GM23338 (cell line): Measurements from ENCODE around the gene ZNF419. TPM values are rescaled to one million over a fixed set of nuclear protein-coding genes. Genes with fewer than 3 reads are reported as not detected.
"Not testable (repeated sequence)": the region's sequence is repeated elsewhere in the genome, so short reads cannot be mapped to it uniquely, and the experiment has no call there.

Source experiments
- ATAC-seq: fragments of 200-7000 bp; cut with Tn5 transposase; 3 replicates; pipeline ENCODE4 v1.9.1; 2020
- DNase-seq: peaks from one replicate; pipeline ENCODE4 v3.0.0-alpha.2; 2015; ENCODE audit warnings: low spot score
- H2AFZ ChIP-seq: fragments of 200-600 bp; sonication (generic); 2 replicates; pipeline ENCODE4 v1.8.0; 2016; ENCODE audit warnings: antibody characterized with exemption, mild to moderate bottlenecking, moderate library complexity
- H3F3A ChIP-seq: fragments of 200-600 bp; sonication (generic); replicated peaks from 2 replicates; pipeline ENCODE4 v1.8.0; 2017; ENCODE audit warnings: antibody characterized with exemption, mixed run types, low read depth
- H3K27ac ChIP-seq: fragments of 200-600 bp; sonication (generic); 2 replicates; pipeline ENCODE4 v1.6.1; 2016; ENCODE audit warnings: low read depth
- H3K27me3 ChIP-seq: fragments of 200-600 bp; sonication (generic); 2 replicates; pipeline ENCODE4 v1.8.0; 2016; ENCODE audit warnings: mild to moderate bottlenecking, mixed run types, moderate library complexity; ENCODE audit not compliant: insufficient read depth
- H3K36me3 ChIP-seq: fragments of 200-600 bp; sonication (generic); 2 replicates; pipeline ENCODE4 v1.8.0; 2016; ENCODE audit warnings: mild to moderate bottlenecking; ENCODE audit not compliant: insufficient read depth
- H3K4me1 ChIP-seq: fragments of 200-600 bp; sonication (generic); 2 replicates; pipeline ENCODE4 v1.8.0; 2016; ENCODE audit warnings: mild to moderate bottlenecking, moderate library complexity; ENCODE audit not compliant: insufficient read depth
- H3K4me2 ChIP-seq: fragments of 200-600 bp; sonication (generic); 2 replicates; pipeline ENCODE4 v1.7.1; 2017; ENCODE audit warnings: mixed run types
- H3K4me3 ChIP-seq: fragments of 200-600 bp; sonication (generic); 2 replicates; pipeline ENCODE4 v1.6.1; 2016; ENCODE audit warnings: mixed run types
- H3K79me2 ChIP-seq: fragments of 200-600 bp; sonication (generic); replicated peaks from 2 replicates; pipeline ENCODE4 v1.8.0; 2017; ENCODE audit warnings: mild to moderate bottlenecking; ENCODE audit not compliant: insufficient read depth
- H3K9me2 ChIP-seq: fragments of 200-600 bp; sonication (generic); 2 replicates; pipeline ENCODE4 v1.8.0; 2017; ENCODE audit not compliant: insufficient read depth
- H4K20me1 ChIP-seq: fragments of 200-600 bp; sonication (generic); replicated peaks from 2 replicates; pipeline ENCODE4 v1.8.0; 2017; ENCODE audit warnings: mild to moderate bottlenecking; ENCODE audit not compliant: insufficient read depth
- H3K27ac Mint-ChIP-seq: 2 replicates; pipeline ENCODE4 v1.8.0; 2020; ENCODE audit warnings: inconsistent platforms, mild to moderate bottlenecking, moderate library complexity, mixed read lengths
- H3K27me3 Mint-ChIP-seq: 3 replicates; pipeline ENCODE4 v1.8.0; 2022; ENCODE audit warnings: low read depth, mild to moderate bottlenecking, moderate library complexity, mixed read lengths, inconsistent platforms; ENCODE audit not compliant: insufficient read depth, poor library complexity
- H3K36me3 Mint-ChIP-seq: 3 replicates; pipeline ENCODE4 v1.8.0; 2021; ENCODE audit warnings: low read depth, mild to moderate bottlenecking, inconsistent platforms, moderate library complexity, mixed read lengths
- H3K4me1 Mint-ChIP-seq: 3 replicates; pipeline ENCODE4 v1.8.0; 2020; ENCODE audit warnings: mild to moderate bottlenecking, inconsistent platforms, mixed read lengths
- H3K4me3 Mint-ChIP-seq: 3 replicates; pipeline ENCODE4 v1.8.0; 2021; ENCODE audit warnings: moderate library complexity, mild to moderate bottlenecking, inconsistent platforms, mixed read lengths
- H3K9me3 Mint-ChIP-seq: 3 replicates; pipeline ENCODE4 v1.8.0; 2020; ENCODE audit warnings: moderate library complexity, mild to moderate bottlenecking, inconsistent platforms, mixed read lengths
- CREB1 ChIP-seq: fragments of 250-450 bp; sonication (Bioruptor Pico); IDR thresholded peaks from 2 replicates; pipeline ENCODE4 v1.5.0; 2020; ENCODE audit warnings: low read depth, mild to moderate bottlenecking, moderate library complexity
- ETS1 ChIP-seq: IDR thresholded peaks from 2 replicates; pipeline ENCODE4 v1.6.1; 2016; ENCODE audit warnings: antibody characterized with exemption
- JUNB ChIP-seq: IDR thresholded peaks from one replicate; pipeline ENCODE4 v1.6.1; 2016; ENCODE audit warnings: antibody characterized with exemption; ENCODE audit not compliant: unreplicated experiment
- POLR2AphosphoS5 ChIP-seq: IDR thresholded peaks from 2 replicates; pipeline ENCODE4 v1.6.1; 2016; ENCODE audit warnings: antibody characterized with exemption, low read depth
- ZNF114 ChIP-seq: fragments of 250-450 bp; sonication (Bioruptor Pico); IDR thresholded peaks from 2 replicates; pipeline ENCODE4 v1.5.0; 2020; ENCODE audit warnings: mild to moderate bottlenecking, moderate library complexity
- ZNF462 ChIP-seq: fragments of 250-450 bp; sonication (Bioruptor Pico); IDR thresholded peaks from 2 replicates; pipeline ENCODE4 v1.5.0; 2020; ENCODE audit warnings: mild to moderate bottlenecking, moderate library complexity
- polyA plus RNA-seq: library from polyadenylated mRNA; unstranded; fragments of >200 nt; fragmentation: Nextera tagmentation; extraction: Ambion mirVana; gene quantifications from 2 replicates; pipeline ENCODE4 v1.2.1, GENCODE V29; 2016
- total RNA-seq: library from RNA; depleted of rRNA; stranded (reverse); fragments of >200 nt; shearing (Covaris generic); gene quantifications from 2 replicates; pipeline ENCODE4 v1.2.3, GENCODE V29; 2014
- TF ChIP-seq, protein P1 (sequence below): IDR thresholded peaks from one replicate; pipeline ENCODE4 v1.6.1; 2018; ENCODE audit warnings: antibody characterized with exemption; ENCODE audit not compliant: unreplicated experiment
- TF ChIP-seq, protein P2 (sequence below), 2 experiments: fragments of 200-600 bp in 1 of 2; sonication (generic) in 1 of 2; conservative IDR thresholded peaks; 2 replicates each; pipeline versions ENCODE4 v1.5.1 to v1.6.1; 2016 to 2017; ENCODE audit warnings: antibody characterized with exemption in 2 of 2, low read depth in 2 of 2, mild to moderate bottlenecking in 2 of 2, moderate library complexity in 1 of 2

Gene ZNF419
- total and polyA plus RNA-seq, 2 experiments from 2014 or later, result 5.4 to 11.0 TPM

GRCh38 chr19:57477191-57478008 lies 10.2 kb upstream of the ZNF419 start, which contains the start of gene ZNF772:
TSS of gene ZNF772 (minus strand) at chr19:57477566. CDS start at chr19:57477309, 257 bp downstream.
- Histone ChIP-seq H3K4me2 (peak within 1 kb of the TSS; percentile 96), H3K27ac (no peak within 1 kb of the TSS), H3K4me3 (peak within 1 kb of the TSS; percentile 67), H3K79me2 (peaks cover 28% of the 10 kb centered on the region), H4K20me1 (no peaks in the 10 kb centered on the region), H3K4me1 (peaks cover 4% of the 10 kb centered on the region; the same call in 1 of the 2 replicates), H3F3A (no peaks in the 10 kb centered on the region), H3K9me2 (peaks cover 23% of the 10 kb centered on the region), H3K27me3 (peaks cover 8% of the 10 kb centered on the region; the same call in 1 of the 2 replicates), H3K36me3 (peaks cover 25% of the 10 kb centered on the region), H2AFZ (peak within 1 kb of the TSS; percentile 93)
- Mint-ChIP-seq H3K9me3 (peaks cover 79% of the 10 kb centered on the region), H3K27me3 (peaks cover 9% of the 10 kb centered on the region), H3K27ac (peak within 1 kb of the TSS; percentile 71; the same call in 1 of the 2 replicates), H3K4me1 (peaks cover 7% of the 10 kb centered on the region), H3K4me3 (peak within 1 kb of the TSS; percentile 91), H3K36me3 (peaks cover 56% of the 10 kb centered on the region)
- ATAC-seq (peak; percentile 100), DNase-seq (peak; percentile 99)
- TF ChIP-seq ZNF114 (CRISPR knock-in tag), result no peak
- peak; percentile 67 for TF ChIP-seq CREB1 (CRISPR knock-in tag)
- TF ChIP-seq ZNF462 (CRISPR knock-in tag), result no peak
- TF ChIP-seq, protein P1, sequence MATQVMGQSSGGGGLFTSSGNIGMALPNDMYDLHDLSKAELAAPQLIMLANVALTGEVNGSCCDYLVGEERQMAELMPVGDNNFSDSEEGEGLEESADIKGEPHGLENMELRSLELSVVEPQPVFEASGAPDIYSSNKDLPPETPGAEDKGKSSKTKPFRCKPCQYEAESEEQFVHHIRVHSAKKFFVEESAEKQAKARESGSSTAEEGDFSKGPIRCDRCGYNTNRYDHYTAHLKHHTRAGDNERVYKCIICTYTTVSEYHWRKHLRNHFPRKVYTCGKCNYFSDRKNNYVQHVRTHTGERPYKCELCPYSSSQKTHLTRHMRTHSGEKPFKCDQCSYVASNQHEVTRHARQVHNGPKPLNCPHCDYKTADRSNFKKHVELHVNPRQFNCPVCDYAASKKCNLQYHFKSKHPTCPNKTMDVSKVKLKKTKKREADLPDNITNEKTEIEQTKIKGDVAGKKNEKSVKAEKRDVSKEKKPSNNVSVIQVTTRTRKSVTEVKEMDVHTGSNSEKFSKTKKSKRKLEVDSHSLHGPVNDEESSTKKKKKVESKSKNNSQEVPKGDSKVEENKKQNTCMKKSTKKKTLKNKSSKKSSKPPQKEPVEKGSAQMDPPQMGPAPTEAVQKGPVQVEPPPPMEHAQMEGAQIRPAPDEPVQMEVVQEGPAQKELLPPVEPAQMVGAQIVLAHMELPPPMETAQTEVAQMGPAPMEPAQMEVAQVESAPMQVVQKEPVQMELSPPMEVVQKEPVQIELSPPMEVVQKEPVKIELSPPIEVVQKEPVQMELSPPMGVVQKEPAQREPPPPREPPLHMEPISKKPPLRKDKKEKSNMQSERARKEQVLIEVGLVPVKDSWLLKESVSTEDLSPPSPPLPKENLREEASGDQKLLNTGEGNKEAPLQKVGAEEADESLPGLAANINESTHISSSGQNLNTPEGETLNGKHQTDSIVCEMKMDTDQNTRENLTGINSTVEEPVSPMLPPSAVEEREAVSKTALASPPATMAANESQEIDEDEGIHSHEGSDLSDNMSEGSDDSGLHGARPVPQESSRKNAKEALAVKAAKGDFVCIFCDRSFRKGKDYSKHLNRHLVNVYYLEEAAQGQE, result no peak
- TF ChIP-seq JUNB, result no peak
- TF ChIP-seq, protein P2, sequence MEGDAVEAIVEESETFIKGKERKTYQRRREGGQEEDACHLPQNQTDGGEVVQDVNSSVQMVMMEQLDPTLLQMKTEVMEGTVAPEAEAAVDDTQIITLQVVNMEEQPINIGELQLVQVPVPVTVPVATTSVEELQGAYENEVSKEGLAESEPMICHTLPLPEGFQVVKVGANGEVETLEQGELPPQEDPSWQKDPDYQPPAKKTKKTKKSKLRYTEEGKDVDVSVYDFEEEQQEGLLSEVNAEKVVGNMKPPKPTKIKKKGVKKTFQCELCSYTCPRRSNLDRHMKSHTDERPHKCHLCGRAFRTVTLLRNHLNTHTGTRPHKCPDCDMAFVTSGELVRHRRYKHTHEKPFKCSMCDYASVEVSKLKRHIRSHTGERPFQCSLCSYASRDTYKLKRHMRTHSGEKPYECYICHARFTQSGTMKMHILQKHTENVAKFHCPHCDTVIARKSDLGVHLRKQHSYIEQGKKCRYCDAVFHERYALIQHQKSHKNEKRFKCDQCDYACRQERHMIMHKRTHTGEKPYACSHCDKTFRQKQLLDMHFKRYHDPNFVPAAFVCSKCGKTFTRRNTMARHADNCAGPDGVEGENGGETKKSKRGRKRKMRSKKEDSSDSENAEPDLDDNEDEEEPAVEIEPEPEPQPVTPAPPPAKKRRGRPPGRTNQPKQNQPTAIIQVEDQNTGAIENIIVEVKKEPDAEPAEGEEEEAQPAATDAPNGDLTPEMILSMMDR (conservative IDR thresholded peaks at IDR 0.05; ENCODE audit: low read depth in 2 of 2), result peak; percentile 68 to 79
- TF ChIP-seq POLR2AphosphoS5, result peak; percentile 72; the same call in 1 of the 2 replicates
- TF ChIP-seq ETS1, result peak; percentile 92

- not testable (repeated sequence) for H2AFZ ChIP-seq, ATAC-seq, H3K27ac ChIP-seq, H3F3A ChIP-seq, H3K4me1 ChIP-seq, H3K9me2 ChIP-seq, H3K27me3 ChIP-seq, H3K36me3 ChIP-seq, H3K79me2 ChIP-seq, DNase-seq, H3K4me1 Mint-ChIP-seq, H3K27me3 Mint-ChIP-seq, H4K20me1 ChIP-seq
- H3K9me3 Mint-ChIP-seq, result peaks cover 14% of the 10 kb centered on the region
- H3K36me3 Mint-ChIP-seq, result peaks cover 37% of the 10 kb centered on the region
- H3K27ac Mint-ChIP-seq, result peak overlapping the region; percentile 20; the same call in 1 of the 2 replicates
- peak overlapping the region; percentile 80 for H3K4me2 ChIP-seq
- peak overlapping the region; percentile 54; the same call in 1 of the 2 replicates for H3K4me3 ChIP-seq
- peak overlapping the region; percentile 80 for H3K4me3 Mint-ChIP-seq
These were observed 722 bp downstream of the ZNF419 start for GRCh38 chr19:57488299-57488644.
